C4-2B (cell line): ENCODE results near the gene GALNT4.

Experiments
- ZFX ChIP-seq: fragments of 450-650 bp; IDR thresholded peaks from 2 replicates; pipeline ENCODE4 v1.6.1; 2017
- TF ChIP-seq, protein P1 (sequence below): fragments of 450-650 bp; conservative IDR thresholded peaks from 2 replicates; pipeline ENCODE4 v1.5.1; 2017; ENCODE audit warnings: mild to moderate bottlenecking

GRCh38 chr12:89507015-89507824 lies 17.4 kb downstream of the GALNT4 start:
- TF ChIP-seq, protein P1, sequence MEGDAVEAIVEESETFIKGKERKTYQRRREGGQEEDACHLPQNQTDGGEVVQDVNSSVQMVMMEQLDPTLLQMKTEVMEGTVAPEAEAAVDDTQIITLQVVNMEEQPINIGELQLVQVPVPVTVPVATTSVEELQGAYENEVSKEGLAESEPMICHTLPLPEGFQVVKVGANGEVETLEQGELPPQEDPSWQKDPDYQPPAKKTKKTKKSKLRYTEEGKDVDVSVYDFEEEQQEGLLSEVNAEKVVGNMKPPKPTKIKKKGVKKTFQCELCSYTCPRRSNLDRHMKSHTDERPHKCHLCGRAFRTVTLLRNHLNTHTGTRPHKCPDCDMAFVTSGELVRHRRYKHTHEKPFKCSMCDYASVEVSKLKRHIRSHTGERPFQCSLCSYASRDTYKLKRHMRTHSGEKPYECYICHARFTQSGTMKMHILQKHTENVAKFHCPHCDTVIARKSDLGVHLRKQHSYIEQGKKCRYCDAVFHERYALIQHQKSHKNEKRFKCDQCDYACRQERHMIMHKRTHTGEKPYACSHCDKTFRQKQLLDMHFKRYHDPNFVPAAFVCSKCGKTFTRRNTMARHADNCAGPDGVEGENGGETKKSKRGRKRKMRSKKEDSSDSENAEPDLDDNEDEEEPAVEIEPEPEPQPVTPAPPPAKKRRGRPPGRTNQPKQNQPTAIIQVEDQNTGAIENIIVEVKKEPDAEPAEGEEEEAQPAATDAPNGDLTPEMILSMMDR: no peak
- TF ChIP-seq ZFX: no peak
